Tibial nerve (tissue), 4 donors: ENCODE data around the gene E2F8. TPM values are rescaled to one million over a fixed set of nuclear protein-coding genes. Genes with fewer than 3 reads are reported as not detected.

Source experiments
- DNase-seq, 2 donors: peaks; one replicate each; pipeline ENCODE4 v3.0.0-alpha.2; 2019; ENCODE audit warnings: low spot score in 2 of 2
- H3K27ac ChIP-seq, 4 donors: fragments of 200-600 bp; sonication (generic) in 3 of 4; one replicate each; pipeline ENCODE4 v1.5.1; 2017 to 2019; ENCODE audit warnings: mild to moderate bottlenecking in 1 of 4
- H3K27me3 ChIP-seq, 2 donors: fragments of 200-600 bp; sonication (generic) in 1 of 2; one replicate each; pipeline versions ENCODE4 v1.5.1 to v1.6.0; 2017 to 2019
- H3K36me3 ChIP-seq, 3 donors: fragments of 200-600 bp; sonication (generic); one replicate each; pipeline ENCODE4 v1.5.1; 2018 to 2019
- H3K4me1 ChIP-seq, 4 donors: fragments of 200-600 bp; sonication (generic) in 3 of 4; one replicate each; pipeline ENCODE4 v1.5.1; 2017 to 2019
- H3K4me3 ChIP-seq, 4 donors: fragments of 200-600 bp; sonication (generic) in 3 of 4; one replicate each; pipeline ENCODE4 v1.5.1; 2017 to 2019; ENCODE audit warnings: mild to moderate bottlenecking in 1 of 4, moderate library complexity in 1 of 4
- H3K9me3 ChIP-seq, 4 donors: fragments of 200-600 bp; sonication (generic) in 3 of 4; one replicate each; pipeline ENCODE4 v1.5.1; 2017 to 2019
- EP300 ChIP-seq, 2 donors: sonication (generic); formaldehyde crosslinking; IDR thresholded peaks; one replicate each; pipeline ENCODE4 v1.6.1; 2017; ENCODE audit warnings: antibody characterized with exemption in 2 of 2, mild to moderate bottlenecking in 1 of 2
- POLR2A ChIP-seq, 2 donors: fragments of 450-650 bp; IDR thresholded peaks; one replicate each; pipeline ENCODE4 v1.6.1; 2017; ENCODE audit warnings: antibody characterized with exemption in 2 of 2, mild to moderate bottlenecking in 2 of 2, moderate library complexity in 2 of 2
- WGBS, 2 donors: methylation state at CpG; one replicate each; pipeline ENCODE4 v1.1.5; 2018; 5-methylcytosine and 5-hydroxymethylcytosine counted together
- total RNA-seq, 4 donors: library from RNA; depleted of rRNA; stranded (reverse); fragments of >200 nt; gene quantifications; one replicate each; pipeline ENCODE4 v1.1.0, GENCODE V29; 2016
- TF ChIP-seq, protein P1 (sequence below), 5 experiments: fragments of 200-600 bp in 3 of 5; fragments of 450-650 bp in 2 of 5; sonication (generic) in 3 of 5; IDR thresholded peaks; one replicate each; pipeline ENCODE4 v1.5.1; 2016 to 2019; ENCODE audit warnings: antibody characterized with exemption in 5 of 5, mild to moderate bottlenecking in 3 of 5, moderate library complexity in 2 of 5

The E2F8 gene
- total RNA-seq, 4 donors from 2014 or later: not detected

DNA sequence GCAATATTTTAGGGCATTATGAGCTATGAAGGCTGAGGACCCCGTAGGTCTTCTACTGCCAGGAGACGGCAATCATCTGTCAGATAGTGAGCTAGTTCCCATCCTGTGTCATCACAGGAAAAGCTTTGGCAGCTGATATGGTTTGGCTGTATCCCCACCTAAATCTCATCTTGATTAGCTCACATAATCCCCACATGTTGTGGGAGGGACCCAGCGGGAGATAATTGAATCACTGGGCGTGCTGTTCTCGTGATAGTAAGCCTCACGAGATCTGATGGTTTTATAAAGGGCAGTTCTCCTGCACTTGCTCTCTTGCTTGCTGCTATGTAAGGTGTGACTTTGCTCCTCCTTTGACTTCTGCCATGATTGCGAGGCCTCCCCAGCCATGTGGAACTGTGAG lies 57.1 kb downstream of the E2F8 start:
- Histone ChIP-seq H3K27ac (no peak overlapping the region), H3K27me3 (no peaks in the 10 kb centered on the region), H3K9me3 (no peaks in the 10 kb centered on the region), H3K4me1 (no peaks in the 10 kb centered on the region), H3K4me3 (no peak overlapping the region), H3K36me3 (no peaks in the 10 kb centered on the region)
- WGBS, 2 donors: 86 to 87% methylated on average over 7 of the region's 7 CpGs
- TF ChIP-seq, protein P1, sequence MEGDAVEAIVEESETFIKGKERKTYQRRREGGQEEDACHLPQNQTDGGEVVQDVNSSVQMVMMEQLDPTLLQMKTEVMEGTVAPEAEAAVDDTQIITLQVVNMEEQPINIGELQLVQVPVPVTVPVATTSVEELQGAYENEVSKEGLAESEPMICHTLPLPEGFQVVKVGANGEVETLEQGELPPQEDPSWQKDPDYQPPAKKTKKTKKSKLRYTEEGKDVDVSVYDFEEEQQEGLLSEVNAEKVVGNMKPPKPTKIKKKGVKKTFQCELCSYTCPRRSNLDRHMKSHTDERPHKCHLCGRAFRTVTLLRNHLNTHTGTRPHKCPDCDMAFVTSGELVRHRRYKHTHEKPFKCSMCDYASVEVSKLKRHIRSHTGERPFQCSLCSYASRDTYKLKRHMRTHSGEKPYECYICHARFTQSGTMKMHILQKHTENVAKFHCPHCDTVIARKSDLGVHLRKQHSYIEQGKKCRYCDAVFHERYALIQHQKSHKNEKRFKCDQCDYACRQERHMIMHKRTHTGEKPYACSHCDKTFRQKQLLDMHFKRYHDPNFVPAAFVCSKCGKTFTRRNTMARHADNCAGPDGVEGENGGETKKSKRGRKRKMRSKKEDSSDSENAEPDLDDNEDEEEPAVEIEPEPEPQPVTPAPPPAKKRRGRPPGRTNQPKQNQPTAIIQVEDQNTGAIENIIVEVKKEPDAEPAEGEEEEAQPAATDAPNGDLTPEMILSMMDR (IDR thresholded peaks at IDR 0.05): no peak
- TF ChIP-seq EP300 (IDR thresholded peaks at IDR 0.05) (no peak), POLR2A (IDR thresholded peaks at IDR 0.05) (no peak)
- no peak for DNase-seq

DNA sequence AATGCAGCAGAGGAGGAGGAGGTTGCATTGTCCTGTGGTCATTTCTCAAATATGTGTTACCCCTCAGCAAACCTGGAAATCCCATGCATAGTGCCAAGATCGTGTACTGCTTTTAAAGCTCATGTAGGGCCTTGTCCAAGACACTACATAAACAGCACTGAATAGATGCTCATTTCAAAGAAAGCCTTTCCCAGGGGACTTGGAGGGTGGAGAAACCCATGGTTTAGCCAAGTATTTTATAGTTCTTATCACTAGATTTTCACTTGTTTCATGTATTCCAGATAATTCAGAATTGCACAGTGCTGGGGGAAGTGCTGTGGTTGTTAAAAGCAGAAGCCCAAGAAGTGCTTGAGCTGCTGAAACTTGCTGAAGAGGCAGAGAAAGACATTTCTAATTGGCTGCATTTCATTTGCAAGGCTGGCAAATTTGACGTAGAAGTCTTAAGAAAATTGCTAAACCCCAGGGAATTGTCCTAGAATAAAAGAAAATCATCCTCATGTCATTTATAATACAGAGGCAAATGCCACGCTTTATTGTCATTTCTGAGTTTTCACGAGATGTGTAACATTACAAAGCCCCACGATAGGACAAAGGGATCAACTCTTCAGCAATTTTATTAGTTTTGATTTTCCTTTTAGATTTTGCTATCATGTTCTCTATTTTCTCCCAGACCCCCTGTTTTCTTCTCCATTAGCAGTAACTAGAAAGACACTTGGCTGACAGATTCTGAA lies 59.0 kb downstream of the E2F8 start:
- H3K36me3 ChIP-seq: no peaks in the 10 kb centered on the region
- H3K9me3 ChIP-seq: no peaks in the 10 kb centered on the region
- no peaks in the 10 kb centered on the region for H3K27me3 ChIP-seq
- TF ChIP-seq POLR2A (IDR thresholded peaks at IDR 0.05) (no peak), EP300 (IDR thresholded peaks at IDR 0.05) (no peak)
- TF ChIP-seq, protein P1 (IDR thresholded peaks at IDR 0.05): no peak
- no peak overlapping the region for H3K27ac ChIP-seq
- no peak for DNase-seq
- no peaks in the 10 kb centered on the region for H3K4me1 ChIP-seq
- WGBS, 2 donors: 76% methylated on average over 5 of the region's 5 CpGs
- no peak overlapping the region for H3K4me3 ChIP-seq

DNA sequence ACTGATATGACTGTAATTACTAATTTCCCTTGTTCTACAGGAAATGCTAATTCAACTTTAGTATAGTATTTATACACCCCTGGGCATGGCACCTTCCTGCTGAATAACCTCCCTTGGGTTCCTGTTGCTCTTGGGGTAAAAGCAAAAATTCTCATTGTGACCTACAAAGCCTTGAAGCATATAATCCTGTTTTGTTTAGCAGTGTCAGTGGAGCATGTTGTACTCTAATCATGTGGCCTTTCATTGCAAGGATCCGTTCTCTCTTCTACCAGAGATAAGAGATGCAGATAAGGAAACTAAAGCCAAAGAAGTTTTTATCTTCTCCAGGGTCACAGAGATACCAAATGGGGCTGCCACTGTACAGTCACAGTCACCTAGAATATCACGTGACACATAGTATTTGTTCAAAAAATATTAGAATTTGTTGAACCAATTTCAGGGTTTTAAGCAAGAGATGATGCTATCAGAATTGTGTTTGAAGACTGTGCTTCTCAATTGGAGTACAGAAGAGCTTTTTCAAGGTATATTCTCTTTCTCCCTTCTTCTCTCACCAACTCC lies 64.0 kb downstream of the E2F8 start:
- TF ChIP-seq EP300 (IDR thresholded peaks at IDR 0.05): no peak
- TF ChIP-seq, protein P1 (IDR thresholded peaks at IDR 0.05): no peak
- TF ChIP-seq POLR2A (IDR thresholded peaks at IDR 0.05): no peak
- H3K4me3 ChIP-seq: no peak overlapping the region
- no peaks in the 10 kb centered on the region for H3K4me1 ChIP-seq
- H3K36me3 ChIP-seq: peaks cover 0 to 28% (median 0%) of the 10 kb centered on the region in 3 donors
- no peak for DNase-seq
- WGBS, 2 donors: 85% methylated on average over 2 of the region's 2 CpGs
- H3K27ac ChIP-seq: no peak overlapping the region
- H3K9me3 ChIP-seq: no peaks in the 10 kb centered on the region
- H3K27me3 ChIP-seq: no peaks in the 10 kb centered on the region

Other genes starting within 250 kb of the E2F8 start
- gene MRGPRX2, start 180.2 kb downstream of the E2F8 start, total RNA-seq: not detected
- 1 to 10 TPM; 5.2 to 6.9 (median 5.8) TPM for gene ZDHHC13, start 123.8 kb downstream of the E2F8 start, total RNA-seq
- not detected for gene CSRP3, start 39.0 kb downstream of the E2F8 start, total RNA-seq